ENCODE measurements around the gene SERTAD1.

Gene SERTAD1

GRCh38 chr19:40390084-40390742, 35.6 kb downstream of the SERTAD1 start, which contains the start of gene HIPK4:
TSS of gene HIPK4 (minus strand) at chr19:40390181. CDS start at chr19:40389902, 279 bp downstream.
- no CpG with 5 or more reads among the region's 10 CpGs for WGBS, 2 donors (ENCODE audit: extremely low coverage in 2 of 2, insufficient read length in 2 of 2, insufficient replicate concordance in 1 of 2)

GRCh38 chr19:40389404-40390083, 36.2 kb downstream of the SERTAD1 start:
- Histone ChIP-seq H2AFZ (ENCODE audit: low read length) (no peak overlapping the region), H4K91ac (ENCODE audit: low read depth, low read length, poor library complexity) (no peak overlapping the region), H3K18ac (ENCODE audit: low read length) (peak overlapping the region; percentile 64), H3K9ac (ENCODE audit: low read depth, low read length, poor library complexity) (no peak overlapping the region), H3K23ac (ENCODE audit: low read depth, low read length, poor library complexity) (peak overlapping the region; percentile 34), H3K27me3 (ENCODE audit: control insufficient read depth in 3 of 3, insufficient read depth in 3 of 3, low read depth in 1 of 3, low read length in 3 of 3) (peaks cover 0 to 5% (median 0%) of the 10 kb centered on the region in 3 experiments), H2BK5ac (ENCODE audit: low read length) (peak overlapping the region; percentile 48), H3K4me3 (ENCODE audit: low read length in 2 of 2) (no peak overlapping the region), H2BK120ac (ENCODE audit: low read depth, low read length) (no peak overlapping the region), H2AK5ac (ENCODE audit: low read depth, low read length) (peak overlapping the region; percentile 54), H4K8ac (ENCODE audit: low read depth, low read length) (no peak overlapping the region), H2BK15ac (ENCODE audit: low read length) (no peak overlapping the region), H3K14ac (ENCODE audit: low read length) (peak overlapping the region; percentile 56), H3K36me3 (replicated peaks in 1 of 2; ENCODE audit: control insufficient read depth in 2 of 2, insufficient read depth in 2 of 2, low read length in 2 of 2) (no peaks in the 10 kb centered on the region), H3K9me3 (replicated peaks in 1 of 2; ENCODE audit: control insufficient read depth in 2 of 2, insufficient read depth in 1 of 2, low read depth in 1 of 2, low read length in 2 of 2) (no peaks in the 10 kb centered on the region), H3K4ac (ENCODE audit: low read length) (peak overlapping the region; percentile 84), H3K27ac (replicated peaks; ENCODE audit: low read length) (no peak overlapping the region), H2BK12ac (ENCODE audit: low read length) (peak overlapping the region; percentile 2), H3K79me1 (ENCODE audit: low read depth, low read length) (no peaks in the 10 kb centered on the region), H3K4me1 (ENCODE audit: control insufficient read depth in 2 of 2, insufficient read depth in 1 of 2, low read depth in 1 of 2, low read length in 2 of 2) (no peaks in the 10 kb centered on the region), H3K4me2 (ENCODE audit: insufficient read depth, low read length, poor library complexity, severe bottlenecking) (no peak overlapping the region)
- WGBS, 2 donors (ENCODE audit: extremely low coverage in 2 of 2, insufficient read length in 2 of 2, insufficient replicate concordance in 1 of 2), result no CpG with 5 or more reads among the region's 33 CpGs
- DNase-seq (ENCODE audit: low spot score), result no peak

More at GRCh38 chr19:40390084-40390742, 35.6 kb downstream of the SERTAD1 start, which contains the start of gene HIPK4:
- no peak within 1 kb of the TSS for H3K4me2 ChIP-seq (ENCODE audit: insufficient read depth, low read length, poor library complexity, severe bottlenecking)
- peak within 1 kb of the TSS; percentile 84 for H3K4ac ChIP-seq (ENCODE audit: low read length)
- no peak within 1 kb of the TSS for H2BK15ac ChIP-seq (ENCODE audit: low read length)
- no peak within 1 kb of the TSS for H3K27ac ChIP-seq (replicated peaks; ENCODE audit: low read length)
- DNase-seq (ENCODE audit: low spot score), result no peak
- no peak within 1 kb of the TSS for H2BK120ac ChIP-seq (ENCODE audit: low read depth, low read length)
- no peak within 1 kb of the TSS for H2AFZ ChIP-seq (ENCODE audit: low read length)
- H4K91ac ChIP-seq (ENCODE audit: low read depth, low read length, poor library complexity), result no peak within 1 kb of the TSS
- H3K27me3 ChIP-seq (ENCODE audit: control insufficient read depth in 3 of 3, insufficient read depth in 3 of 3, low read depth in 1 of 3, low read length in 3 of 3), result peaks cover 0 to 5% (median 0%) of the 10 kb centered on the region in 3 experiments
- H3K14ac ChIP-seq (ENCODE audit: low read length), result peak within 1 kb of the TSS; percentile 56
- H3K9me3 ChIP-seq (replicated peaks in 1 of 2; ENCODE audit: control insufficient read depth in 2 of 2, insufficient read depth in 1 of 2, low read depth in 1 of 2, low read length in 2 of 2), result no peaks in the 10 kb centered on the region
- no peaks in the 10 kb centered on the region for H3K4me1 ChIP-seq (ENCODE audit: control insufficient read depth in 2 of 2, insufficient read depth in 1 of 2, low read depth in 1 of 2, low read length in 2 of 2)
- peak within 1 kb of the TSS; percentile 34 for H3K23ac ChIP-seq (ENCODE audit: low read depth, low read length, poor library complexity)
- H3K18ac ChIP-seq (ENCODE audit: low read length), result peak within 1 kb of the TSS; percentile 64
- peak within 1 kb of the TSS; percentile 44 for H3K9ac ChIP-seq (ENCODE audit: low read depth, low read length, poor library complexity)
- no peaks in the 10 kb centered on the region for H3K79me1 ChIP-seq (ENCODE audit: low read depth, low read length)
- H3K36me3 ChIP-seq (replicated peaks in 1 of 2; ENCODE audit: control insufficient read depth in 2 of 2, insufficient read depth in 2 of 2, low read length in 2 of 2), result no peaks in the 10 kb centered on the region
- no peak within 1 kb of the TSS for H4K8ac ChIP-seq (ENCODE audit: low read depth, low read length)
- peak within 1 kb of the TSS; percentile 2 for H2BK12ac ChIP-seq (ENCODE audit: low read length)
- peak within 1 kb of the TSS; percentile 54 for H2AK5ac ChIP-seq (ENCODE audit: low read depth, low read length)
- no peak within 1 kb of the TSS for H3K4me3 ChIP-seq (ENCODE audit: low read length in 2 of 2)
- H2BK5ac ChIP-seq (ENCODE audit: low read length), result peak within 1 kb of the TSS; percentile 48

DNA sequence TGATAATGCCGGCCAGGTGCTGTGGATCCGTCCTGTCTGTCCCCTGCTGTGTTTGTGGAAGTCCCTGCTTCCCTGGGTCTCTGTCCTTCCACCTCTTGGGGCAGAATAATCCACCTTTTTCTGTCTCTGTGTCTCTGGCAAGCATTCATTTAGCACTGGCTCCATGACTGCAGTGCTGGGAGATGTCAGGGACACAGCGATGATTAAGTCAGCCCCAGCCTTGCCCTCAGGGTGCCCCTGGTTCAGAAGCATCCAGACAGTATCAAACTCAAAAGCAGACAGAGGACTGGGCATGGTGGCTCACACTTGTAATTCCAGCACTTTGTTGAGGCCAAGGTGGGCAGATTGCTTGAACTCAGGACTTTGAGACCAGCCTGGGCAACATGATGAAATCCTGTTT, 37.3 kb downstream of the SERTAD1 start:
- Histone ChIP-seq H3K4me2 (ENCODE audit: insufficient read depth, low read length, poor library complexity, severe bottlenecking) (no peak overlapping the region), H3K4me3 (ENCODE audit: low read length in 2 of 2) (no peak overlapping the region), H3K27ac (replicated peaks; ENCODE audit: low read length) (no peak overlapping the region), H3K4ac (ENCODE audit: low read length) (no peak overlapping the region), H3K9me3 (replicated peaks in 1 of 2; ENCODE audit: control insufficient read depth in 2 of 2, insufficient read depth in 1 of 2, low read depth in 1 of 2, low read length in 2 of 2) (no peaks in the 10 kb centered on the region), H3K27me3 (ENCODE audit: control insufficient read depth in 3 of 3, insufficient read depth in 3 of 3, low read depth in 1 of 3, low read length in 3 of 3) (peaks cover 0 to 5% (median 0%) of the 10 kb centered on the region in 3 experiments), H3K18ac (ENCODE audit: low read length) (peak overlapping the region; percentile 11), H4K8ac (ENCODE audit: low read depth, low read length) (no peak overlapping the region), H2BK120ac (ENCODE audit: low read depth, low read length) (no peak overlapping the region), H3K9ac (ENCODE audit: low read depth, low read length, poor library complexity) (no peak overlapping the region), H4K91ac (ENCODE audit: low read depth, low read length, poor library complexity) (no peak overlapping the region), H2BK5ac (ENCODE audit: low read length) (no peak overlapping the region), H3K14ac (ENCODE audit: low read length) (no peak overlapping the region), H3K36me3 (replicated peaks in 1 of 2; ENCODE audit: control insufficient read depth in 2 of 2, insufficient read depth in 2 of 2, low read length in 2 of 2) (no peaks in the 10 kb centered on the region), H3K79me1 (ENCODE audit: low read depth, low read length) (no peaks in the 10 kb centered on the region), H3K4me1 (ENCODE audit: control insufficient read depth in 2 of 2, insufficient read depth in 1 of 2, low read depth in 1 of 2, low read length in 2 of 2) (no peaks in the 10 kb centered on the region), H2AK5ac (ENCODE audit: low read depth, low read length) (no peak overlapping the region), H2BK12ac (ENCODE audit: low read length) (no peak overlapping the region), H3K23ac (ENCODE audit: low read depth, low read length, poor library complexity) (no peak overlapping the region), H2AFZ (ENCODE audit: low read length) (no peak overlapping the region), H2BK15ac (ENCODE audit: low read length) (no peak overlapping the region)
- no peak for DNase-seq (ENCODE audit: low spot score)
- WGBS, 2 donors (ENCODE audit: extremely low coverage in 2 of 2, insufficient read length in 2 of 2, insufficient replicate concordance in 1 of 2), result no CpG with 5 or more reads among the region's 3 CpGs

DNA sequence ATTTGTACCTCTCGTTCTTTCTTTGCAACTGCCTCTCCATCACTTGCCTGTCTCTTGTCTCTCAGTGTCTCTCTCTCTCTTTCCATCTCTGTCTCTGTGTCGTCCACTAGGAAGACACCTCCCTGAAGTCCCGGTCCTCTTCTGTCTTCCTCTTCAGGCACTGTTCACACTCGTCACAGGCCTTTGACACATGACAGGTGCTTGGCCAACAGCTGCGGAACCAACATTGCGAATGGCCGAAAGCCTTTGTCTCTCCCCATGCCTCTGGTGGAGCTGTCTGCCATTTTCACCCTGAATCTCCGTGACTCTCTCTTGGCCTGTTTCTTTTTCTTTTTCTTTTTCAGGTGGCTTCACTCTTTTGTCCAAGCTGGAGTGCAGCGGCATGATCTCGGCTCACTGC, 38.6 kb downstream of the SERTAD1 start:
- H3K18ac ChIP-seq (ENCODE audit: low read length), result no peak overlapping the region
- no peak overlapping the region for H4K91ac ChIP-seq (ENCODE audit: low read depth, low read length, poor library complexity)
- no peak overlapping the region for H2BK120ac ChIP-seq (ENCODE audit: low read depth, low read length)
- no peak overlapping the region for H3K23ac ChIP-seq (ENCODE audit: low read depth, low read length, poor library complexity)
- no peak overlapping the region for H3K4me2 ChIP-seq (ENCODE audit: insufficient read depth, low read length, poor library complexity, severe bottlenecking)
- no peak overlapping the region for H2BK15ac ChIP-seq (ENCODE audit: low read length)
- H2AFZ ChIP-seq (ENCODE audit: low read length), result no peak overlapping the region
- H3K9me3 ChIP-seq (replicated peaks in 1 of 2; ENCODE audit: control insufficient read depth in 2 of 2, insufficient read depth in 1 of 2, low read depth in 1 of 2, low read length in 2 of 2), result no peaks in the 10 kb centered on the region
- no peak overlapping the region for H3K9ac ChIP-seq (ENCODE audit: low read depth, low read length, poor library complexity)
- DNase-seq (ENCODE audit: low spot score), result no peak
- H4K8ac ChIP-seq (ENCODE audit: low read depth, low read length), result no peak overlapping the region
- H2BK12ac ChIP-seq (ENCODE audit: low read length), result no peak overlapping the region
- H3K14ac ChIP-seq (ENCODE audit: low read length), result no peak overlapping the region
- H3K36me3 ChIP-seq (replicated peaks in 1 of 2; ENCODE audit: control insufficient read depth in 2 of 2, insufficient read depth in 2 of 2, low read length in 2 of 2), result no peaks in the 10 kb centered on the region
- WGBS, 2 donors (ENCODE audit: extremely low coverage in 2 of 2, insufficient read length in 2 of 2, insufficient replicate concordance in 1 of 2), result no CpG with 5 or more reads among the region's 10 CpGs
- no peak overlapping the region for H3K4ac ChIP-seq (ENCODE audit: low read length)
- no peak overlapping the region for H2AK5ac ChIP-seq (ENCODE audit: low read depth, low read length)
- H3K27ac ChIP-seq (replicated peaks; ENCODE audit: low read length), result no peak overlapping the region
- no peak overlapping the region for H3K4me3 ChIP-seq (ENCODE audit: low read length in 2 of 2)
- no peak overlapping the region for H2BK5ac ChIP-seq (ENCODE audit: low read length)
- H3K79me1 ChIP-seq (ENCODE audit: low read depth, low read length), result no peaks in the 10 kb centered on the region
- peaks cover 0 to 2% (median 0%) of the 10 kb centered on the region in 3 experiments for H3K27me3 ChIP-seq (ENCODE audit: control insufficient read depth in 3 of 3, insufficient read depth in 3 of 3, low read depth in 1 of 3, low read length in 3 of 3)
- H3K4me1 ChIP-seq (ENCODE audit: control insufficient read depth in 2 of 2, insufficient read depth in 1 of 2, low read depth in 1 of 2, low read length in 2 of 2), result no peaks in the 10 kb centered on the region

All from neuronal stem cell (in vitro differentiated cells).